Measurements from ENCODE around the gene MAN1B1.

- no peak for TF ChIP-seq CTCF (IDR thresholded peaks at IDR 0.05; ENCODE audit: extremely low read depth in 1 of 2, insufficient read depth in 1 of 2, low read depth in 1 of 2, low read length in 2 of 2)
- TF ChIP-seq EZH2 (IDR thresholded peaks at IDR 0.05; ENCODE audit: borderline replicate concordance, low read depth, low read length, severe bottlenecking): no peak
- no peak for TF ChIP-seq POLR2AphosphoS5 (IDR thresholded peaks at IDR 0.05; ENCODE audit: insufficient read depth, low read depth, low read length)
- no peak for TF ChIP-seq FOS (IDR thresholded peaks at IDR 0.05; ENCODE audit: borderline replicate concordance, insufficient read depth, low read length)
- no peak for TF ChIP-seq POLR2A (IDR thresholded peaks at IDR 0.05; ENCODE audit: low read depth, low read length)
- no peak for TF ChIP-seq MAX (IDR thresholded peaks at IDR 0.05; ENCODE audit: insufficient read depth, insufficient read length)
Observed at GRCh38 chr9:137082222-137082924, 4.4 kb upstream of the MAN1B1 start.

All from endothelial cell of umbilical vein (primary cell).